ENCODE measurements around the gene ZNF532. TPM values are rescaled to one million over a fixed set of nuclear protein-coding genes. Genes with fewer than 3 reads are reported as not detected.

The ZNF532 gene
- total and polyA plus RNA-seq, 9 of the 15 experiments (the other 6 are each of a cell fraction or from before 2014, with no cell fraction given) = 0.42 TPM; not detected in 8

GRCh38 chr18:58858591-58859468 lies 5.8 kb upstream of the ZNF532 start:
- no TSS peak for BruUV-seq (replicated peaks)
- in situ Hi-C loops (cut with MboI) = no loop called here
- ATAC-seq (no peak), DNase-seq (ENCODE audit: extremely low read depth in 1 of 4, low spot score in 3 of 4) (no peak), FAIRE-seq (no peak)
- ChIA-PET POLR2A (no interaction called here), CTCF (ENCODE audit: low intra/inter-chr PET ratio) (no interaction called here)
- intact Hi-C loops (cut with micrococcal nuclease) = no loop called here
- Histone ChIP-seq H3K27me3 (ENCODE audit: control insufficient read depth in 2 of 2, insufficient read depth in 2 of 2, low read length in 2 of 2) (peaks cover 0 to 5% of the 10 kb centered on the region in 2 experiments; a peak in 1 of 5 replicates), H3K9me3 (replicated peaks; ENCODE audit: control insufficient read depth, insufficient read depth, low read depth, low read length) (no peaks in the 10 kb centered on the region), H3K4me2 (ENCODE audit: insufficient read depth, low read length) (no peak overlapping the region), H3K9me1 (ENCODE audit: control insufficient read depth, insufficient read depth, low read length) (no peaks in the 10 kb centered on the region), H3K27ac (ENCODE audit: extremely low read depth, low read depth, low read length) (no peak overlapping the region), H3K4me3 (no peak overlapping the region), H3K9ac (ENCODE audit: insufficient read depth in 1 of 2, low read depth in 2 of 2, low read length in 2 of 2) (no peak overlapping the region), H3K36me3 (ENCODE audit: control insufficient read depth, insufficient read depth, low read length) (no peaks in the 10 kb centered on the region), H3K79me2 (ENCODE audit: control insufficient read depth, insufficient read depth, low read length) (no peaks in the 10 kb centered on the region), H2AFZ (ENCODE audit: low read depth, low read length) (no peak overlapping the region), H4K20me1 (replicated peaks; ENCODE audit: control insufficient read depth, insufficient read depth, low read length) (no peaks in the 10 kb centered on the region), H3K4me1 (replicated peaks in 1 of 2; ENCODE audit: control insufficient read depth in 2 of 2, insufficient read depth in 2 of 2, low read length in 2 of 2) (no peaks in the 10 kb centered on the region)
- TF ChIP-seq ARID3A (IDR thresholded peaks at IDR 0.05; ENCODE audit: borderline replicate concordance, low read depth, low read length) (no peak), TFAP4 (CRISPR knock-in tag; IDR thresholded peaks at IDR 0.05; ENCODE audit: borderline replicate concordance) (peak; percentile 29; the same call in 1 of the 2 replicates)
- WGBS (ENCODE audit: insufficient coverage, low coverage, missing lambda C conversion rate) = 4% methylated on average over 8 of the region's 11 CpGs
